HCT116 (cell line): Measurements from ENCODE around the gene C8A. TPM values are rescaled to one million over a fixed set of nuclear protein-coding genes. Genes with fewer than 3 reads are reported as not detected.

Experiments used
- ATAC-seq: fragments of 200-7000 bp; cut with Tn5 transposase; 2 replicates; pipeline ENCODE4 v1.9.1; 2020; ENCODE audit warnings: mild to moderate bottlenecking, moderate library complexity
- BruUV-seq: library from RNA; stranded (reverse); fragments of 400-500 nt; replicated peaks from 2 replicates; lab custom pipeline; 2021; lab: Mats Ljungman, UMichigan
- CTCF ChIA-PET: fragments of 300-600 bp; sonication (Branson Sonifier 250); formaldehyde crosslinking; loops from one replicate; lab custom pipeline; 2021; ENCODE audit warnings: antibody characterized with exemption; lab: Charles Lee
- POLR2A ChIA-PET: fragments of 300-600, 350-600 bp; sonication (Branson Sonifier 250); formaldehyde crosslinking; loops from one replicate; lab custom pipeline; 2021; ENCODE audit warnings: antibody characterized with exemption; lab: Charles Lee
- RAD21 ChIA-PET, 2 experiments: fragments of 300-600 bp; sonication (Branson Sonifier 250); formaldehyde crosslinking; loops; one replicate each; lab custom pipeline; 2023; ENCODE audit warnings: low total read pairs in 2 of 2; ENCODE audit not compliant: uncharacterized antibody in 2 of 2, unreplicated experiment in 2 of 2, low non-redundant PET in 1 of 2; lab: Charles Lee
- DNase-seq: peaks from one replicate; pipeline ENCODE4 v3.0.0-alpha.2; 2010; ENCODE audit warnings: low read depth, low spot score
- H2AFZ ChIP-seq: fragments of 200-600 bp; shearing (Covaris generic), sonication (generic); 2 replicates; pipeline ENCODE4 v1.6.1; 2017; ENCODE audit warnings: low read depth, mixed run types, mixed read lengths, antibody characterized with exemption, low read length; ENCODE audit not compliant: poor library complexity, severe bottlenecking
- H3K27ac ChIP-seq: 2 replicates; pipeline ENCODE4 v1.5.1; 2012; ENCODE audit warnings: low read depth, low read length
- H3K27me3 ChIP-seq: fragments of 200-600 bp; sonication (generic); 2 replicates; pipeline ENCODE4 v1.6.1; 2016; ENCODE audit warnings: mixed run types, low read length, mixed read lengths; ENCODE audit not compliant: insufficient read depth
- H3K36me3 ChIP-seq, 2 experiments: fragments of 200-500 bp in 1 of 2; fragments of 200-600 bp in 1 of 2; sonication (Bioruptor generic) in 1 of 2; sonication (generic) in 1 of 2; 2 replicates each; pipeline versions ENCODE4 v1.5.1 to v1.6.1; 2014 to 2016; ENCODE audit warnings: low read length in 2 of 2, inconsistent platforms in 1 of 2, mixed read lengths in 1 of 2, mixed run types in 1 of 2; ENCODE audit not compliant: insufficient read depth in 2 of 2, control insufficient read depth in 1 of 2
- H3K4me1 ChIP-seq, 2 experiments: fragments of 200-600 bp in 1 of 2; sonication (generic) in 1 of 2; 2 replicates each; pipeline versions ENCODE4 v1.5.1 to v1.6.1; 2012 to 2017; ENCODE audit warnings: low read length in 2 of 2, inconsistent platforms in 1 of 2, mild to moderate bottlenecking in 1 of 2, mixed read lengths in 1 of 2, mixed run types in 1 of 2, moderate library complexity in 1 of 2; ENCODE audit not compliant: insufficient read depth in 2 of 2, control insufficient read depth in 1 of 2
- H3K4me2 ChIP-seq: fragments of 200-600 bp; sonication (generic); 2 replicates; pipeline ENCODE4 v1.6.1; 2017; ENCODE audit warnings: mixed run types, low read length, mixed read lengths
- H3K4me3 ChIP-seq, 2 experiments: fragments of 200-600 bp in 1 of 2; sonication (generic) in 1 of 2; replicated peaks in 1 of 2; 2 replicates each; pipeline ENCODE4 v1.5.1; 2011 to 2016; ENCODE audit warnings: low read length in 2 of 2, control low read depth in 1 of 2, low read depth in 1 of 2, mild to moderate bottlenecking in 1 of 2, mixed read lengths in 1 of 2, mixed run types in 1 of 2
- H3K79me2 ChIP-seq: fragments of 200-600 bp; sonication (generic); 2 replicates; pipeline ENCODE4 v1.6.1; 2017; ENCODE audit warnings: mild to moderate bottlenecking, mixed run types, low read length, moderate library complexity, mixed read lengths; ENCODE audit not compliant: insufficient read depth
- H3K9ac ChIP-seq: fragments of 200-600 bp; sonication (generic); 2 replicates; pipeline ENCODE4 v1.6.1; 2016; ENCODE audit warnings: low read length, mixed read lengths
- H3K9me2 ChIP-seq: fragments of 200-600 bp; sonication (generic), shearing (Covaris generic); 2 replicates; pipeline ENCODE4 v1.6.1; 2017; ENCODE audit warnings: mixed run types, mild to moderate bottlenecking, moderate library complexity; ENCODE audit not compliant: insufficient read depth
- H3K9me3 ChIP-seq, 2 experiments: fragments of 200-500 bp in 1 of 2; fragments of 200-600 bp in 1 of 2; sonication (Bioruptor generic) in 1 of 2; sonication (generic) in 1 of 2; 2 replicates each; pipeline ENCODE4 v1.6.1; 2014 to 2017; ENCODE audit warnings: low read length in 2 of 2, mixed read lengths in 2 of 2, inconsistent platforms in 1 of 2, low read depth in 1 of 2, mild to moderate bottlenecking in 1 of 2, mixed run types in 1 of 2, moderate library complexity in 1 of 2; ENCODE audit not compliant: control insufficient read depth in 1 of 2, insufficient read depth in 1 of 2
- H4K20me1 ChIP-seq: fragments of 200-600 bp; sonication (generic), shearing (Covaris generic); 2 replicates; pipeline ENCODE4 v1.6.1; 2017; ENCODE audit warnings: mixed run types, mild to moderate bottlenecking, moderate library complexity; ENCODE audit not compliant: insufficient read depth
- ATF3 ChIP-seq: IDR thresholded peaks from 2 replicates; pipeline ENCODE4 v1.6.1; 2012
- CEBPB ChIP-seq: IDR thresholded peaks from 2 replicates; pipeline ENCODE4 v1.6.1; 2012; ENCODE audit warnings: low read depth
- EGR1 ChIP-seq: IDR thresholded peaks from 2 replicates; pipeline ENCODE4 v1.6.1; 2012; ENCODE audit warnings: low read depth
- ELF1 ChIP-seq: IDR thresholded peaks from 2 replicates; pipeline ENCODE4 v1.6.1; 2012; ENCODE audit warnings: low read depth, borderline replicate concordance
- EZH2 ChIP-seq: fragments of 200-600 bp; sonication (generic); IDR thresholded peaks from 2 replicates; pipeline ENCODE4 v1.6.1; 2017; ENCODE audit warnings: antibody characterized with exemption, mixed run types
- EZH2phosphoT487 ChIP-seq: fragments of 200-600 bp; IDR thresholded peaks from 2 replicates; pipeline ENCODE4 v1.6.1; 2018; ENCODE audit warnings: antibody characterized with exemption, borderline replicate concordance
- FOSL1 ChIP-seq: IDR thresholded peaks from 2 replicates; pipeline ENCODE4 v1.6.1; 2012; ENCODE audit warnings: low read depth
- JUND ChIP-seq: IDR thresholded peaks from 2 replicates; pipeline ENCODE4 v1.6.1; 2012
- POLR2AphosphoS5 ChIP-seq: IDR thresholded peaks from 2 replicates; pipeline ENCODE4 v1.6.1; 2011; ENCODE audit warnings: mild to moderate bottlenecking, low read depth, low read length, moderate library complexity
- REST ChIP-seq: IDR thresholded peaks from 2 replicates; pipeline ENCODE4 v1.6.1; 2012; ENCODE audit warnings: low read depth
- SIN3A ChIP-seq: IDR thresholded peaks from 2 replicates; pipeline ENCODE4 v1.6.1; 2012; ENCODE audit warnings: low read depth
- SP1 ChIP-seq: IDR thresholded peaks from 2 replicates; pipeline ENCODE4 v1.6.1; 2012; ENCODE audit warnings: low read depth
- SRF ChIP-seq: IDR thresholded peaks from 2 replicates; pipeline ENCODE4 v1.6.1; 2012; ENCODE audit warnings: low read depth
- TCF7L2 ChIP-seq: IDR thresholded peaks from 2 replicates; pipeline ENCODE4 v1.7.0; 2011; ENCODE audit warnings: borderline replicate concordance, inconsistent platforms; ENCODE audit not compliant: insufficient read depth, insufficient read length; ENCODE audit errors: extremely low read depth
- YY1 ChIP-seq: IDR thresholded peaks from 2 replicates; pipeline ENCODE4 v1.6.1; 2011; ENCODE audit warnings: low read length, low read depth, moderate library complexity, mild to moderate bottlenecking; ENCODE audit not compliant: insufficient replicate concordance; ENCODE audit errors: extremely low read depth
- intact Hi-C: fragments of 100-400 bp; cut with micrococcal nuclease; formaldehyde crosslinking; loops from 2 replicates; pipeline ENCODE4 v1.10.0; 2022
- total RNA-seq: library from RNA; stranded (reverse); gene quantifications from one replicate; pipeline ENCODE4 v1.2.1, GENCODE V29; 2021; ENCODE audit not compliant: unreplicated experiment
- TF ChIP-seq, protein P1 (sequence below): IDR thresholded peaks from 2 replicates; pipeline ENCODE4 v1.6.1; 2011; ENCODE audit warnings: mild to moderate bottlenecking, low read length, moderate library complexity; ENCODE audit not compliant: insufficient replicate concordance; ENCODE audit errors: extremely low read depth

C8A gene
- total RNA-seq, 1 experiment from 2014 or later: 0.10 TPM

DNA sequence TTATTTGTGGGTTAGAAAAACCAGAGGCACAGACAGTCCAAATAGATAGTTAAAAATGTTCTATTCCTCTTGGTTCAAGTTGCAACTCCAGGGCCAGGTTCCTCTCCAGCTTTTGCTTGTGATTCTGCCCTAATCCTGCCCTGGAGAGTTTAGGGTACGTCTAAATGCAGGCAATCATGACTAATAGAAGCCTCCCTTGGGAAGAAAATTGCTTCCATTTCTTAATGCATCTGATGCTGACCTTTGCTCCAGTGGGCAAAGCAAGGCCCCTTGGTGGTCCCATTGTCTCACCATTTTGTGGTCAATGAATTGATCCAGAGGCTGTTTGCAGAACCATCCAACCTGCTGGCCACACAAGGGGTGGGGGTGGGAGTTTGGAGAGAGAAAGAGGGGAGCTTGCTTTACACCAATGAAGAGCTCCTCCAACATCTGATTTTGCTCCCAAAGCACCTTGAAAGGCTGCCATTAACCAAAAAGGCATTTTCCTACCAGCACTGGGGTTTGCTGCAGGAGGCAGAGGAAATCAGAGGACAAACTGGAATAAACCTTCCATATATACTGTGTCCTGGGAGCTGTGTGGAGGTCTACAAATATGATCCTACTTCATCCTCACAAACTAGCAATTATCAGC, 79.9 kb downstream of the C8A start (continued):
- TF ChIP-seq FOSL1 (no peak), TCF7L2 (no peak), SP1 (no peak)

DNA sequence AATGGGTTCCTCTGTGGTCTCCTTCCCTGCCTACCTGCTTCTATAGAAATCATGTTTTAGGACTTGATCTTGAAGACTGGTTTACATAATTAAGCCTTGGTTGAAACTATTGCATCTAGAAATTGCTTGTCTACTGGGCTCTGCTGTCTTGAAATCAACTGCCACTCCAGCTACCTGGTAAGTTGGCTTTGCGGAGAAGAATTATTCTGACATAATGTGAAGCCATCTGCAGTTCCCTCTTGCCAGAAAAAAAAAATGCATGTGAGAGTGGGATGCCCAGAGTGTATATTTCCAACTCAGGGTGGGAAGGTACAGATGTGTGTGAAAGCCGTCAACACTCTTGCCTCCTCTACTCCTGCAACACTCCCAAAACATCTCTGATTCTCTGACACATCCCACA, 84.0 kb downstream of the C8A start:
- no peak overlapping the region for H2AFZ ChIP-seq
- ATAC-seq (no peak), DNase-seq (no peak)
- no TSS peak for BruUV-seq
- no peak overlapping the region for H3K4me2 ChIP-seq
- no peaks in the 10 kb centered on the region for H3K9me2 ChIP-seq
- no peaks in the 10 kb centered on the region for H3K4me1 ChIP-seq
- no peaks in the 10 kb centered on the region for H3K79me2 ChIP-seq
- intact Hi-C loops: no loop called here
- no peaks in the 10 kb centered on the region; the same call in 1 of the 2 replicates for H3K27me3 ChIP-seq
- H3K27ac ChIP-seq: no peak overlapping the region
- no peaks in the 10 kb centered on the region for H4K20me1 ChIP-seq
- ChIA-PET CTCF (no interaction called here), RAD21 (no interaction called here), POLR2A (no interaction called here)
- no peaks in the 10 kb centered on the region for H3K9me3 ChIP-seq
- H3K9ac ChIP-seq: no peak overlapping the region
- H3K4me3 ChIP-seq: no peak overlapping the region
- no peak for TF ChIP-seq CEBPB
- no peak for TF ChIP-seq JUND
- TF ChIP-seq ATF3: no peak
- no peak for TF ChIP-seq YY1
- TF ChIP-seq, protein P1, sequence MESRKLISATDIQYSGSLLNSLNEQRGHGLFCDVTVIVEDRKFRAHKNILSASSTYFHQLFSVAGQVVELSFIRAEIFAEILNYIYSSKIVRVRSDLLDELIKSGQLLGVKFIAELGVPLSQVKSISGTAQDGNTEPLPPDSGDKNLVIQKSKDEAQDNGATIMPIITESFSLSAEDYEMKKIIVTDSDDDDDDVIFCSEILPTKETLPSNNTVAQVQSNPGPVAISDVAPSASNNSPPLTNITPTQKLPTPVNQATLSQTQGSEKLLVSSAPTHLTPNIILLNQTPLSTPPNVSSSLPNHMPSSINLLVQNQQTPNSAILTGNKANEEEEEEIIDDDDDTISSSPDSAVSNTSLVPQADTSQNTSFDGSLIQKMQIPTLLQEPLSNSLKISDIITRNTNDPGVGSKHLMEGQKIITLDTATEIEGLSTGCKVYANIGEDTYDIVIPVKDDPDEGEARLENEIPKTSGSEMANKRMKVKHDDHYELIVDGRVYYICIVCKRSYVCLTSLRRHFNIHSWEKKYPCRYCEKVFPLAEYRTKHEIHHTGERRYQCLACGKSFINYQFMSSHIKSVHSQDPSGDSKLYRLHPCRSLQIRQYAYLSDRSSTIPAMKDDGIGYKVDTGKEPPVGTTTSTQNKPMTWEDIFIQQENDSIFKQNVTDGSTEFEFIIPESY: no peak
- no peak for TF ChIP-seq TCF7L2
- TF ChIP-seq EZH2: no peak
- TF ChIP-seq FOSL1: no peak
- no peak for TF ChIP-seq SIN3A
- TF ChIP-seq SRF: no peak
- TF ChIP-seq ELF1: no peak
- no peak for TF ChIP-seq POLR2AphosphoS5
- TF ChIP-seq EZH2phosphoT487: no peak
- TF ChIP-seq EGR1: no peak
- TF ChIP-seq REST: no peak
- no peaks in the 10 kb centered on the region for H3K36me3 ChIP-seq
